ENCODE data around the gene MIOS. TPM values are rescaled to one million over a fixed set of nuclear protein-coding genes. Genes with fewer than 3 reads are reported as not detected.

The MIOS gene
- total and polyA plus RNA-seq, 11 donors, result 5.7 to 30.8 (median 22.3) TPM

GRCh38 chr7:7595451-7595850, 28.8 kb downstream of the MIOS start:
- 47 to 58% (median 51%) methylated on average over 1 of the region's 1 CpG for WGBS, 4 donors
- no peak for DNase-seq
- Histone ChIP-seq H3K27ac (no peak overlapping the region), H3K9me3 (no peaks in the 10 kb centered on the region), H3K36me3 (peaks cover 0 to 81% (median 62%) of the 10 kb centered on the region in 9 donors), H3K27me3 (no peaks in the 10 kb centered on the region), H3K4me3 (no peak overlapping the region), H3K4me1 (peaks cover 0 to 10% (median 0%) of the 10 kb centered on the region in 12 donors)
- no peak for ATAC-seq
- intact Hi-C loops (cut with DNase I), result loop anchor here in 8 of 10 donors (5.0 to 10.0 kb wide), 6 partner anchors 619 to 702 kb away; no protein-coding TSS in a partner anchor
- TF ChIP-seq CTCF (IDR thresholded peaks at IDR 0.05) (peak; percentile 14 to 63 (median 32)), POLR2A (IDR thresholded peaks at IDR 0.05) (no peak)

- no peaks in the 10 kb centered on the region for H3K9me3 ChIP-seq
- no peak overlapping the region for H3K4me3 ChIP-seq
- DNase-seq (no peak), ATAC-seq (no peak)
- intact Hi-C loops (cut with DNase I), result loop anchor here in 8 of 10 donors (5.0 to 10.0 kb wide), 6 partner anchors 619 to 701 kb away; no protein-coding TSS in a partner anchor
- H3K27me3 ChIP-seq, result no peaks in the 10 kb centered on the region
- WGBS, 4 donors, result 88 to 90% (median 89%) methylated on average over 5 of the region's 5 CpGs
- H3K4me1 ChIP-seq, result peaks cover 0 to 10% (median 0%) of the 10 kb centered on the region in 12 donors
- TF ChIP-seq CTCF (IDR thresholded peaks at IDR 0.05), result no peak
- TF ChIP-seq POLR2A (IDR thresholded peaks at IDR 0.05), result no peak
- no peak overlapping the region for H3K27ac ChIP-seq
- peaks cover 0 to 81% (median 63%) of the 10 kb centered on the region in 9 donors for H3K36me3 ChIP-seq
Observed at GRCh38 chr7:7596176-7596575, 29.5 kb downstream of the MIOS start.

- Histone ChIP-seq H3K36me3 (peaks cover 0 to 48% (median 31%) of the 10 kb centered on the region in 9 donors), H3K27ac (no peak overlapping the region), H3K4me3 (no peak overlapping the region), H3K9me3 (no peaks in the 10 kb centered on the region), H3K27me3 (no peaks in the 10 kb centered on the region), H3K4me1 (no peaks in the 10 kb centered on the region)
- intact Hi-C loops (cut with DNase I), result no loop called here
- no peak for DNase-seq
- no peak for ATAC-seq
- WGBS, 4 donors, result 55 to 81% (median 59%) methylated on average over 3 of the region's 3 CpGs
- TF ChIP-seq POLR2A (IDR thresholded peaks at IDR 0.05) (no peak), CTCF (IDR thresholded peaks at IDR 0.05) (no peak)
Observed at GRCh38 chr7:7607010-7607409, 40.3 kb downstream of the MIOS start.

GRCh38 chr7:7609330-7609729, 42.6 kb downstream of the MIOS start:
- no peaks in the 10 kb centered on the region for H3K4me1 ChIP-seq
- H3K27ac ChIP-seq, result no peak overlapping the region
- 93 to 96% (median 95%) methylated on average over 2 of the region's 2 CpGs for WGBS, 4 donors
- H3K9me3 ChIP-seq, result no peaks in the 10 kb centered on the region
- no peak overlapping the region for H3K4me3 ChIP-seq
- intact Hi-C loops (cut with DNase I), result no loop called here
- ATAC-seq, result no peak
- no peaks in the 10 kb centered on the region for H3K27me3 ChIP-seq
- DNase-seq, result no peak
- TF ChIP-seq CTCF (IDR thresholded peaks at IDR 0.05), result no peak
- H3K36me3 ChIP-seq, result peaks cover 0 to 48% (median 31%) of the 10 kb centered on the region in 9 donors
